HG03108 (cell line): ENCODE data around the gene PDE3B.
"Not testable (repeated sequence)": the region's sequence is repeated elsewhere in the genome, so short reads cannot be mapped to it uniquely, and the experiment has no call there.

Experiments
- ATAC-seq: cut with Tn5 transposase; IDR thresholded peaks from one replicate; pipeline ENCODE4 v1.9.1; 2021; ENCODE audit warnings: moderate library complexity; ENCODE audit not compliant: unreplicated experiment

PDE3B gene

GRCh38 chr11:14881576-14882193, 238.1 kb downstream of the PDE3B start:
- no peak for ATAC-seq

DNA sequence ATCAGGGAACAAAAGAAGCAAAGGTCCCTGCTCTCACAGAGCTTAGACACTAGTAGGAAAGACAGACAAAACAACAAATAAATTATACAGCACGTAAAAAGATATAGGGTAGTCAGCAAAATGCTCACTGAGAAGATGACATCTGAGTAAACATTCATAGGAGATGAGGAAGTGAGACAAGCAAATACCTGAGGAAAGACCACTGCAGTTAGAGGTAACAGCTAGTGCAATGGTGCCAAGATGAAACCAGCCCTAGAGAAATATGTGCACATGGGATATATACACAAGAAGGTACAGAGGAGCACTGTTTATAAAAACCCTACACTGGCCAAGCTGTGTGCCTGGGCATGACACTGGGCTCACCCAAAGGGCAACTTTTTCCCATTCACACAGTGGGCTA, 238.6 kb downstream of the PDE3B start:
- ATAC-seq = no peak

- not testable (repeated sequence) for ATAC-seq
These were observed 240.1 kb downstream of the PDE3B start for GRCh38 chr11:14883683-14884082.

- no peak for ATAC-seq
These were observed 241.2 kb downstream of the PDE3B start for GRCh38 chr11:14884667-14885273.

DNA sequence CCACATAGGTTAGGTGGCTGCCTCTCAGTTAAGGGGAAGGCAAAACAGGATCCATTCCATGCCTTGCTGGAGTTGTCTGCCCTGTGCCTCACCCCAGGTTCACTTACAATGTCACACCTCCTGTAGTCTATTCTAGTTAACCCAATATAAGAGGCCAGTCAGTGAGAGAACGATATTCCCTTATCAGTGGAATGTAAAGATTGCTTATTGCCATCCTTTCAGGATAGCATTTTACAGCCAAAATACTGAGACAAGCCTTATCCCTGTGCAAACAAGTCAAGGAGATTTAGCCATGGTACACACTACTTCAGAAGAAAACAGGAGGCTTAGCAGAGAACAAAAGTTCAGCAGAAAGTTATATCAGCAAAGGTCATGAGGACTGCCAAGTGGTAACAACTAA, 242.9 kb downstream of the PDE3B start:
- ATAC-seq = no peak

DNA sequence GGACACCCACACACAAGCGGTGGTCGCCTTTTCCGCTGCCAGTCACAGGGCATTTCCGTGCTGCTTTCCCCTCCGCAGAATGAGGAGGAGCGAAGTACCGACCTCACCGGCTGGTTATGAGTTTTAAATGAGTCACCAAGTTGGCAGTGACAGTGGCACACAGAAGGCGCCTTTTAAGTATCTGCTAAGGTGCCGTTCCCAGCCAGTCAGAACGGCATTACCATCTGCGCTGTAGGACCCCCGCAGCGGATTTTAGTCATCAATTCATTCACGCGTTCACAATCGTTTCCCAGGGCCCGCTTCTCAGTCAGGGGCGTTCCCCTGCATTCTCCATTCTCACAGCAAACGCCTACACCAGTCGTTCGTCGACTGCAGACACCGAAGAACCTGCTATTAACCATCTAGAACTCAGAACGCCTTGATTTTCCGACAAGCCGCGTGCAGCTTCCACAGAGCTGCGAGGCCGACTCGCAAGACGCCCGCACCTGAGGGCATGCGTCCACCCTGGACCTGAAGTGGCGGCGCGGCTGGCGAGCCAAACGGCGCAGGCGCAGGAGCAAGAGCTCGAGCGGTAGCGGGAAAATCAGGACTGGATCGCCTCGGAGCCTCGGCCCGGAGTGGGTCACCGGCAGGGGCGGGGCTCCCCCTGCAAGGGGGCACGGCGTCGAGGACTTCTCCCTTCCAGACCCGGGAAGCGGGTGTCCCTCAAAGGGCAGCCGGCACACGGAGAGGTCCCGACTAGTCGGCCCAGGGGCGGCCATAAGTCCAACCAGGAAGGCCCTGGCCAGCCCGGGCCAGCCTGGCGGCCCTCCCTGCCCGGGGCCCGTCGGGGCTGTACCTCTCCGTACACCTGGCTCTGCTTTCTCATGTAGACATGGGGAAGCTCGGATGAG, 247.8 kb downstream of the PDE3B start:
- peak; percentile 39 for ATAC-seq

DNA sequence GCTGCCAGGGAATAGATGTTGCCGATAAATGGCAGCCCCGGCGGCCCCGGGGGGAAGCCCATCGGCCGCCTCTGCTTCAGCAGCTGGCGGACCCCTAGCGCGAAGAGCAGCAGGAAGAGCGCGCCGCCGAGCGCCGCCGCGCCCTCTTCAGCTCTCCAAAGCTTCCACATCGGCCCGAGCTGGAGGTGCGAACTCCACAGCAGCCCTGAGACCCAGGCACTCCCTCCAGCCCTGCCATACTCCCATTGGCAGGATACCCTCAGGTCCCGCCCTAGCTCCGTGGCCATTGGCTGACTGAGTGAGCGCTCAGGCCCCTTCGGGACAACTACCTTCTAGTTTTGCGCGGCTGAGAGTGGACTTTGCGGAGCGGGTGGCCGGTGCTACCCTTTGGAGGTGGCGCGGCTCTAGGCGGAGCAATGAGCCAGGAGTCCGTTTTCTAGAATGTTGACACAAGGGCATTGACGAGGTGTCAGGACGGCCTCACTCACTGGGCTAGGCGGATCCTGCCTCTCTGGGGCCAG, 248.5 kb downstream of the PDE3B start, which contains the start of gene CYP2R1:
TSS of gene CYP2R1 (minus strand) at position 196 of the 521 bp plus-strand sequence. CDS start at position 170, 26 bp downstream.
- peak; percentile 96 for ATAC-seq

DNA sequence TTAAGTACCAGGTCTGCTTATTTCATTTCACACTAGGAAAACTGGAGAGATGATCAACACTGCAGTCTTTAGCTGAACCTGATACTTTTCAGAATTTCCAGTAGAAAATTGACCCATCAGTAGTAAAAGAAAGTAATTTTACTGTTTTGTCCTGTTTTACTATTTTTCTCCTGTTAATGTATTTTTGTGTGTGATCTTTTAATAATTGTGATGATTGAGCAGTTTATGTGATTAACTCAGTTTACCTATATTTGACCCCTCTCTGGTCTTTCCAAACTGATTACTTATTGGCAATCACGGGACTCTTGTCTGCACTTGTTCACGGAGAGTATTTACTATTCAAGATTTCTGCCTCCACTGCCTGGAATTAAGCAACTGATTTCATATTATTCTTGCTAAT, 249.0 kb downstream of the PDE3B start:
- no peak for ATAC-seq

DNA sequence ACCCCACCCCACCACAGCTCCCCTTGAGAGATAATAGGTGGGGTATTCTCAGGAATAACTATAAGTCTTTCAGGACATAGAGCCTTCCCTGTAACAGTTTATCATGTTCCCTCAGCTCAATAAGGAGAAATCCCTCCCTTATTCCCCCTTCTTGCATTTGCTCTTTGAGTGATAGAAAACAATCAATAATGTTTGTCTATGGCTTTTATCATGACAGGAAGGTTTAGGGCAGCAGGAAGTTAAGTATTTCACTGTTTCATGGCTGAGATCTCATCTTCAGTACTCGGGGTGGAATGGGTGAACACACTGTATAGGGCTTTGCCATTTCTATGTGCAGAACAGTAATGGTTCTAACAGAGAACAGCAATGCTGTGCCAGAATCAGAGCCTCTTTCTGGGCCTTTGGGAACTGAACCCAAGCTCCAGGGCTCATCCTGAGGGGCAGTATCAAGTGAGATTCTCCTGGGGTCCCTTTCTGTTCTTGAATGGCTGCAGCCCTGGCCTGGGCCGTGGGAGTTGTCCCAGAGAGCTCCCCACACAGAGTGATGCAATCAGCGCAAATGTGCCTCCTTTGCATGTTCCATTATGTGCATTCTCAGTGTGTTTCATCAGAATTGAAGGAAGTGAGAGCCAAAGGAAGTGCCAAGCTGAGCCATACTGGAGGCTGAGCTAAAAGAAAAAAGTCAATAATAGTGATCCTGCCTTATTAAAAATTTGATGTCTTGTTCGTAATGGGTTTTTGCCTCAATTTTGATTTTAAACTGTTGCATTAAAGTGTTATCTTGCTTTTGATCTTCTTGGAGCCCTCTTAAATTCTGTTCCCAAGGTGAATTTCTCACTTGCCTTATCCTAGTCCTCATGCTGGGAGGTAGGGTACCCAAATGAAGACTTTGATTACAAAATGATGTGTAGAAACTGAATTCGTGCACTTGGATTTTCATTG, 251.3 kb downstream of the PDE3B start:
- ATAC-seq = no peak

GRCh38 chr11:14898355-14898754, 254.8 kb downstream of the PDE3B start:
- no peak for ATAC-seq

DNA sequence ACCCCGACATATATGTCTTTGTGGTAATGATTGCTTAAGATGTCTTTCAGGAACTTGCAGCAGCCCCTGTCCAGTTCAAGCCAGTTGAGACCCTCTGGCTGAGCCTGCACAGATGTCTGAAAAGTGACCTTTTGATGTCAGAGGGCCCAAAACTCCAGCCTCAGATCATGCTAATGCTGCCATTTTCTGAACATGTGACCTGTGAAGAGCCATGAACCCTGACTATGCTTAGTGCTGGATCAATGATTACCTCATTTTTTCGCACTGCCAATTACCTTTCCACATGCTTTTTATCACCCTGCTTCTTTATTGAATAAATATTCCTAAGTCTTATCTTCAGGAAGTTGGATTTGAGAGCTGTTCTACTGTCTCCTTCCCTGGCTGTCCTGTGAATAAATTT, 255.3 kb downstream of the PDE3B start:
- ATAC-seq = no peak

DNA sequence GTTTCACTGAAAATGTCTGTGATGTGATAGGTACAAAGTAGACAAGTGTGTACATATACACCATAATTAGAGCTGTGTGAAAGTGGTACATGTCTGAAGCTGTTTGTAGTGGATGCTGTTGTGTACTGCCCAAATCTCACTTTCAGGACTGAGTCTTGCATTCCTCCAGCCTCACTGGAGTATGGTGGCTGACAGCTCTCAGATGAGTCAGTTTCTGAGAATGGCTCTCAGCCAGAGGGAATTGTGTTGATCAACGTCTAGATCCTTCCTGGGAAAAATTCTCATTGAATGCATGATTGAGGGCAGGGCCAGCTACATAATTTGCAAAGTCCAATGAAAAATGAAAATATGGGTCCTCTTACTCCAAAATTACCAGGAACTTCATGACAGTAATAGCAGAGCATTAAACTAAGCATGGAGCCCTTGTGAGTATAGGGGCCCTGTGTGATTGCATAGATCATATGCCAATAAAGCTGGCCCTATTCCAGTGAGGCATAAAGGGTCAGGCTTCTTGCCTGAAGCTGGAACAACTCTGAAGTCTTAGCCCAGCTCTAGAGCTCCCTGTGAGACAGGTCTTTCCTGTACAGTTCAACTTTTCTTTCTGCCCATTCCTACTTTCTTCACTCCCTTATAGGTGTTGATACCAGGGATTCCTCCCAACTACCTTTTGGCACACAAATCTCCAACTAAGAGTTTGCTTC, 259.2 kb downstream of the PDE3B start:
- no peak for ATAC-seq

GRCh38 chr11:14904745-14905103, 261.1 kb downstream of the PDE3B start:
- peak; percentile 41 for ATAC-seq

DNA sequence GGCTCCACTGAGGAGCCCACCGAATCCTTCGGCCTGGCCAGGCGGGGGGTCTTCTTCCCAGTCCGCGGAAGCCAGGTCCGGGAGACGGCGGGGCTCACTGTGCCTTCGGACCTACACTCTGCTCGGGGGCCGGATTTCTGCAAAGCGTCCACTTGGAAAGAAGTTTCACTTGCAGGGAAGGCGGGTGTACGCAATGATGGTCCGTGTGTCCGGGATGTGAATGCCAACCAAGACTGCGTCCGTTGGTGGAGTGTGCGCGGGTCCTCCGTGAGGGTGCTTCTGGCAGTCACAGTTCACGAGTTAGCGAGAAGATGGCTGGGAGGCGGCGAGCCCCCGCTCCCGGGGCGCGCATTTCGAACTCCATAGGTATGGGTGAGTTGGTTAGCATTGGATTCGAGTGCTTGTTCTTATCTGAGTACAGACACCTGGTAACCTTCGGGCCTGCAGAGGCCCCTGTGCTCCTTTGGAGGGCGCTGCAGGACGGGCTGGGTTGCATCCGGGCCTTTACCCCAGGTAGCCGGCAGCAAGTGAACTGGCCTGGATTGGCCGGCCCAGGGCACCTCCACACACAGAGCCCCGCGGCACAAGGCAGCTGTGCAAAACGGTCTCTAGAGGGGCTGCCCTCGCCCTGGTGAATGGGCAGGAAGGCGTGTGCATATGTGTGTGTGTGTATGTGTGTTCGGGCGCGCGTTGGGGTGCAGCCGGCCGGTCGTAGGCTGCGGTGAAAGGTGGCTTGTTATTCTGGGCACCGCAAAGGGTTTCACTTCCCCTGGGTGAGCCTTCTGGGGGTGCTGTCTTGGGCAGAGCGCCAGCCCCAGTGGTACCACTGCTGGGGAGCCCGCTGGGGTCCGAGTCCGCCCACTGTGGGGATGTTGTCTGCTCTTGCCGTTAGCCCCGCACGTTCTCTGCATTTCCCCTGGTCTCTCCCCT, 261.8 kb downstream of the PDE3B start:
- peak; percentile 62 for ATAC-seq

DNA sequence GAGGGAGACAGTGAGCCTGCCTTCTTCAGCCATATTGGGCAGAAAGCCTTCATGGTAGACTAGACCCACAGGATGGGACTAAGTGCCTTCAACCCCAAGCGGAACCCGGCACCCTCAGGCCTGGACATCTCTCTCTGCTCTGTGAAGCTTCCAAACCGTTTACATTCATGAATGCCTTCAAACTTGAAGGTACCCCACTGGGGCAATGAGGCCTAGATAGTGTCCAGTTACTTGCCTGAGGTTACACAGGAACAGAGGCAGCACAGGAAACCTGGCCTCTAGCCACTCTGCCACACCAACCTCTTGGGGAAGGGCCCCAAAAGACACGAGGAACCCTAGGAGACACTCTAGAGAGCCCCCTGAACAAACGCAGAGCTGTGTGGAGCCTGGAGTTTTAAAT, 263.0 kb downstream of the PDE3B start:
- ATAC-seq = no peak

GRCh38 chr11:14906993-14907392, 263.4 kb downstream of the PDE3B start:
- ATAC-seq = no peak

- peak; percentile 30 for ATAC-seq
These were observed 264.0 kb downstream of the PDE3B start for GRCh38 chr11:14907411-14908213.
